OCI-LY7 (cell line): ENCODE results near the gene CCNE1.

Experiments
- CTCF ChIP-seq: fragments of 200-600 bp; sonication (generic); conservative IDR thresholded peaks from 2 replicates; pipeline ENCODE4 v1.5.1; 2014; ENCODE audit warnings: mild to moderate bottlenecking, antibody characterized with exemption, low read length, moderate library complexity, mixed read lengths
- EZH2phosphoT487 ChIP-seq: fragments of 200-600 bp; sonication (generic); IDR thresholded peaks from 2 replicates; pipeline ENCODE4 v1.6.1; 2018; ENCODE audit warnings: low read depth, borderline replicate concordance, mild to moderate bottlenecking, mixed run types, antibody characterized with exemption, low read length, moderate library complexity, mixed read lengths

- peak; percentile 50 for TF ChIP-seq CTCF
- no peak for TF ChIP-seq EZH2phosphoT487
Observed at GRCh38 chr19:29779921-29780320, 31.9 kb upstream of the CCNE1 start.
